Colonic mucosa (tissue), 4 donors: Measurements from ENCODE around the gene CRELD1. TPM values are rescaled to one million over a fixed set of nuclear protein-coding genes. Genes with fewer than 3 reads are reported as not detected.

Experiments used
- DNase-seq: peaks from one replicate; pipeline ENCODE4 v3.0.0-alpha.2; 2020
- H3K27ac ChIP-seq: fragments of 200-600 bp; one replicate; pipeline ENCODE4 v1.8.0; 2021
- H3K27me3 ChIP-seq: fragments of 200-600 bp; one replicate; pipeline ENCODE4 v1.8.0; 2021
- H3K36me3 ChIP-seq: fragments of 200-600 bp; one replicate; pipeline ENCODE4 v1.8.0; 2021
- H3K4me1 ChIP-seq: fragments of 200-600 bp; one replicate; pipeline ENCODE4 v1.8.0; 2021; ENCODE audit warnings: mild to moderate bottlenecking
- H3K4me3 ChIP-seq: fragments of 200-600 bp; one replicate; pipeline ENCODE4 v1.8.0; 2021
- H3K9ac ChIP-seq, 2 donors: one replicate each; pipeline ENCODE4 v1.7.0; 2013; ENCODE audit warnings: control low read depth in 2 of 2, low read depth in 2 of 2, low read length in 2 of 2
- H3K9me3 ChIP-seq: fragments of 200-600 bp; one replicate; pipeline ENCODE4 v1.8.0; 2021
- CTCF ChIP-seq: fragments of 200-600 bp; IDR thresholded peaks from one replicate; pipeline ENCODE4 v1.8.0; 2022; ENCODE audit warnings: antibody characterized with exemption, mild to moderate bottlenecking
- intact Hi-C: fragments of 100-400 bp; cut with DNase I; formaldehyde crosslinking; loops from one replicate; pipeline ENCODE4 v1.14.1; 2022
- total RNA-seq, 2 donors: library from RNA; stranded (reverse); fragmentation: NEBNext Ultra II Directional in 1 of 2; extraction: Animal tissue kit (Norgen Biotek cat#: 25700) in 1 of 2; gene quantifications; one replicate each; pipeline ENCODE4 v1.2.1, GENCODE V29; 2021
- donor health status: healthy.
- donor health status: DM: no; HTN: no; CAD: no.
- donor health status: DM: no; HTN: no; CAD: no.

Gene CRELD1
- total RNA-seq, 2 donors from 2014 or later = 23.3 to 40.4 TPM

DNA sequence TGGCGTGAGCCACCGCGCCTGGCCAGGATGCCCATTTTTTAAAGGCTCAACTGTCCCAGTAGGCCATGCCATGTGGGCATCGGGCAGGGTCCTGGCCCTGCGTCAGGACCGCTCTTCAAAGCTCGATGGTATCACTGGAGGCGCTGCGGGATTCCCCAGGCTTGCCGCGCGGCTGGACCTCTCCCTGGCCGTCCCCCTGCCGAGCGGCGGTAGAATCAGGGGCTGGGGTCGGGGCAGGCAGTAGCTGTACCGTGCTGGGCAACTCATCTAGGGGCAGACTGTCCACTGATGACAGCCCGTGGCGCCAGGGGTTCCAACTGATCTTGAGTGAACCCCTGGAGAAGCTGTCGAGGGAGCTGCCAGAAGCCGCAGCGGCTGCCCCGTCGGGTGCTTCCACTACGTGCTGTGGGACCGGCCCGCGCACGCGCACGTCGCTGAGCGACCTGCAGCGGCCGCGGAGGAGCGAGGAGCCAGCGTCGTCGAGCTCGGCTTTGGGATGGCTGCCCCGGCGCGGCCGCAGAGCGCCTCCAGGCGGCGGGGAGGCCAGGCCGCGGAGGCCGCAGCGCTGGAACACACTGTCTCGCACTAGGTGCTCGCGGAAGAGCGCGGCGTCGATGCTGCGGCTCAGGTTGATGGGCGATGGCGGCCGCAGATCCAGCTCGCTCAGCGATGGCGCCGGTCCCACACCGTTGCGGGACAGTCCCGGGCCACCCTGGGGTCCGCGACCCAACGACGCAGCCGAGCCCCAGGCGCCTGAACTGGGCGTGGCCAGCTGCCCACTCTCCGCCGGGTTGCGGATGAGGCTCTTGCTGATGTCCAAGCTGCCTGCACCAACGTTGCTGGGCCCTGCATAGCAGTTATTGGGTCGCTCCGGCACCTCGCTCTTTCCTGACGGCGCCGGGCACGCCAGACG, 12.7 kb downstream of the CRELD1 start:
- Histone ChIP-seq H3K27me3 (no peaks in the 10 kb centered on the region), H3K9me3 (no peaks in the 10 kb centered on the region), H3K4me3 (peak overlapping the region; percentile 47), H3K36me3 (no peaks in the 10 kb centered on the region), H3K4me1 (no peaks in the 10 kb centered on the region), H3K27ac (peak overlapping the region; percentile 69), H3K9ac (peak overlapping the region; percentile 71 to 81)
- peak; percentile 86 for DNase-seq
- TF ChIP-seq CTCF = peak; percentile 76
- intact Hi-C loops = no loop called here

GRCh38 chr3:9947025-9947995, 13.7 kb downstream of the CRELD1 start:
- Histone ChIP-seq H3K4me1 (peaks cover 5% of the 10 kb centered on the region), H3K27ac (peak overlapping the region; percentile 69), H3K36me3 (no peaks in the 10 kb centered on the region), H3K27me3 (no peaks in the 10 kb centered on the region), H3K9me3 (no peaks in the 10 kb centered on the region), H3K9ac (peak overlapping the region; percentile 71 to 81), H3K4me3 (peak overlapping the region; percentile 47)
- no peak for TF ChIP-seq CTCF
- DNase-seq = peak; percentile 79
- intact Hi-C loops = no loop called here

DNA sequence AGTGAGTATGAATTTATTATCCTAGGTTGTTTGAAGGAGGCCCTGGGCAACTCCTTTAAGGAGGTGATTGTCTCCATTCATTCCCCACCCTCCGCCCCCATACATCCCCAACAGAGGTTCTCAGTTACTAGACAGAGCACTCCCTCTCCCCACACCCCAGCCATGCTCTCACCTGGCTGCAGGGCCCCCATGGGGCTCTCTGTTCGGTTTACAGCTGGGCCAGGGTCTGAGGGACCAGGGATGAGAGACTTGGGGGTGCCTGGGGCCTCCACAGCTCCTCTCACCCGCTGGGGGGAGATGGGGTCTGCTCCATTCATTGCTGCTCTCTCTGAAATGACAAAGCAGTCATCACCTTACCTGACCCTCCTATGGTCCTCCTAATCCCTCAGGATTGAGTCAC, 15.0 kb downstream of the CRELD1 start:
- no peaks in the 10 kb centered on the region for H3K27me3 ChIP-seq
- DNase-seq = no peak
- H3K36me3 ChIP-seq = no peaks in the 10 kb centered on the region
- no peak overlapping the region for H3K9ac ChIP-seq
- TF ChIP-seq CTCF = no peak
- H3K4me3 ChIP-seq = no peak overlapping the region
- H3K4me1 ChIP-seq = peaks cover 5% of the 10 kb centered on the region
- no peaks in the 10 kb centered on the region for H3K9me3 ChIP-seq
- intact Hi-C loops = no loop called here
- no peak overlapping the region for H3K27ac ChIP-seq

- H3K4me1 ChIP-seq = peaks cover 5% of the 10 kb centered on the region
- no peak overlapping the region for H3K27ac ChIP-seq
- no peaks in the 10 kb centered on the region for H3K9me3 ChIP-seq
- H3K27me3 ChIP-seq = no peaks in the 10 kb centered on the region
- H3K4me3 ChIP-seq = no peak overlapping the region
- DNase-seq = no peak
- no peak overlapping the region for H3K9ac ChIP-seq
- no peak for TF ChIP-seq CTCF
- H3K36me3 ChIP-seq = no peaks in the 10 kb centered on the region
- intact Hi-C loops = no loop called here
Observed at GRCh38 chr3:9949115-9949514, 15.5 kb downstream of the CRELD1 start.

- Histone ChIP-seq H3K9me3 (no peaks in the 10 kb centered on the region), H3K27me3 (no peaks in the 10 kb centered on the region), H3K4me3 (no peak overlapping the region), H3K9ac (no peak overlapping the region), H3K27ac (no peak overlapping the region), H3K36me3 (no peaks in the 10 kb centered on the region), H3K4me1 (peaks cover 5% of the 10 kb centered on the region)
- no peak for TF ChIP-seq CTCF
- DNase-seq = no peak
- intact Hi-C loops = no loop called here
Observed at GRCh38 chr3:9949626-9950025, 16.0 kb downstream of the CRELD1 start.
